NCI-H510A (cell line): Measurements from ENCODE around the gene SLF1.

Source experiments
- DNase-seq: peaks from one replicate; lab custom pipeline; 2025; lab: John Stamatoyannopoulos, UW

The SLF1 gene

GRCh38 chr5:94661086-94661485 lies 42.6 kb downstream of the SLF1 start:
- no peak for DNase-seq

DNA sequence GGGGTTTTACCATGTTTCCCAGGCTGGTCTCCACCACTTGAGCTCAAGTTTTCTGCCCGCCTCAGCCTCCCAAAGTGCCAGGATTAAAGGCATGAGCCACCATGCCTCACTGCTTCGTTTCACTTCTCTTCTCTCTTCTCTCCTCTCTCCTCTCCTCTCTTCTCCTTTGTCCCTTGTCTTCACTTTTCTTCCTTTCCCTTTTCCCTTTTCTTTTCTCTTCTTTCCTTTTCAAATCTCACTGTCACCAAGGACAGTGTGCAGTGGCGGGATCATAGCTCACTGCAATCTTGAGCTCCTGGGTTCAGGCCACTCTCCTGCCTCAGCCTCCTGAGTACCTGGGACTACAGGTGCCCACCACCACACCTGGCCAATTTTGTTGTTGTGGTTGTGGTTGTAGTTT lies 49.5 kb downstream of the SLF1 start:
- DNase-seq: no peak

DNA sequence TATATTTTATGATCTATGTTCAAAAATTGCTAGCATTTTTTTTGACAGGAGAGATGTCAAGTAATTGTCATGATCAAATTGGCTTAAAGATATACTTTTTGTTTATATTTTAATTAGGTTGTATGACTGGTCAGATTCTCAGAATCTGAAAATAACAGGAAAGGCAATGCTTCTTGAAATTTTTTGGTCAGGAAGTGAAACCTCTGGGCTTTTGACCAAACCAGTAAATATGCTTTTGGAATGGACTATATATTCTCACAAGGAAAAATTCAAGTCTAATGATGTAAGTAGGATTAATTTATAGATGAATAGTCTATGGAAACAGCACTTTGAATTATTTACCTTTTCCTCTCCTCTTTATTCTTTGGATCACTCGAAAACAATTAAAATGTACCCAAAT lies 52.3 kb downstream of the SLF1 start:
- no peak for DNase-seq

DNA sequence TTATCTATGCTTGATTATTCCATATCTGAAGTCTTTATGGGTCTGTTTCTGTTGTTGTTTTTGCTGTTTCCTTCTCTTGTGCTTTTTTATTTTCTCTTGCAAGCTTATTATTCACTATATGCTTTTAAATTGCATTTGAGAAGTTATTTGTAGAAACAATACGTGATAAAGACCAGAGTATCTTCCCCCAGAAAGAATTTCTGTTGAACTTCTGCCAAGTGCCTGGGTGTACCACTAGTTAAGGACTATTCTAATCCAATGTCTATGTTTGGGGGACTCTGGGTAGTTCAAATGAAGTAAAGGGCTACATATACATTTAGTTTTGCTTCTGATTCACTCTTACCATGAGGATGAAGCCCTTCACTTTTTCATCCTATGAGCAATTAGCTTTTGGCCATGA lies 54.3 kb downstream of the SLF1 start:
- no peak for DNase-seq

GRCh38 chr5:94674490-94675382 lies 56.3 kb downstream of the SLF1 start:
- no peak for DNase-seq

GRCh38 chr5:94675965-94676618 lies 57.6 kb downstream of the SLF1 start:
- DNase-seq: no peak

DNA sequence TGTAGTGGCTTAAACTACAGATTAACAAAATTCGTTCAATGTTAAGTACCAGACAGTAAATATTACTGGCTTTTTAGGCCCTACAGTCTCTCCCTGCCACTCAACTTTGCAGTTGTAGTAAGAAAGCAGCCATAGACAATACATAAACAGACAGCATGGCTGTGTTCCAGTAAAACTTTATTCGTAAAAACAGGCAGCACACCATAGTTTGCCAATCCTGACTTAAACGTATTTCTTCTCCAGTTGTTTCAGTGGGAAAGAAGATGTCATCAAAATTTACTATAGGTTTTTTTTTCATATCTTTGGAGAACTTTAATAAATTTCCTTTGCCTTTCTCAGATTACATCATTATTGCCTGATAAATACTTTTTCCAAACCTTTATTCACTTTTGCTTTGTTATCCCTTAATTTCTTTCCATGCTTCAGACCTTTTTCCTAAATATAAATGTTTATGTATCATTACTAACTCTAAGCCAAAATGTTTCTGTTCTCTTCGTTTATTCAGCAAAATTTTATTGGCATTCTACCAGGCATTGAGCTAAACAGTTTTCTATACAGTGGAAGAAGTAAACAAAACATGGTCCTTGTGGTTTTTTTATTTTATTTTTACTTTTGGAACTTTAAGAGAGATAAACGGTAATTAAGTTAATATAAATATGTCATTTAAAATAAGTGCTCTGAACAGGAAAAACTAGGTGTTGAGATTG lies 64.5 kb downstream of the SLF1 start:
- no peak for DNase-seq

DNA sequence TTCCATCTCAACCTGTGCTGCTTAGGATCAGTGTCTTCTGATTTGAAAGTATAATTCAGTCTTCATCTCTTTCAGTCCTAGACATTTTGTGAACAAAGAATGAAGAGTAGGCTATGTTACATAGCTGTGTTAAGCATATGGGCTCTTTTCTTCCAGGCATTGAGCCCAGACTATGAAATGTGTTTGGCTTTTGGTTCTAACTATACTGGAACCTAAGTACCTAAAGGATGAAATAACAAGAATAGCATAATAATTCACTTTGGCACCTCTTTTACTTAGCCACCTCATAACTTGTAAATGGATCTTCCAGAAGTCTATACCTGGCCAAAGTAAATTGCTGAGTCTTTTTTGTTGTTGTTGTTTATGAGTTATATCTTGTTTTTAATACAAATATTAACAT lies 71.4 kb downstream of the SLF1 start:
- no peak for DNase-seq

- peak; percentile 8 for DNase-seq
Measured at GRCh38 chr5:94690778-94691177, 72.3 kb downstream of the SLF1 start.

DNA sequence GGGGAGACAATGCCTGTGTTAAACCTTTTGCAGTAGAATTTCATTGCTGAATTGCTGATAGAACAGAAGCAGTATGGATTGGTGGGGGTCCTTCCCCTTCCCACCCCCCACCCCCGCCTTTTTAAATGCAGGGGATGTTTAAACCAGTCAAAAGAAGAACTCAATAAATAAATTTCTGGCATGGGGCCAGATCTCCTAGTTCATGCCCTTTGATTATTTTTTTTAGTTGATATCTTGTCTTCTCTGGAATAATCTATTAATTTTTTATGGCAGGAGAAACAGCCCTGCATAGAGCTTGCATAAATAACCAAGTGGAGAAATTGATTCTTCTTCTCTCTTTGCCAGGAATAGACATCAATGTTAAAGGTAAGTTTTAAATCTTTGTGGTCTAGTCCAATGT lies 72.8 kb downstream of the SLF1 start:
- no peak for DNase-seq

GRCh38 chr5:94691949-94692348 lies 73.5 kb downstream of the SLF1 start:
- peak; percentile 3 for DNase-seq

DNA sequence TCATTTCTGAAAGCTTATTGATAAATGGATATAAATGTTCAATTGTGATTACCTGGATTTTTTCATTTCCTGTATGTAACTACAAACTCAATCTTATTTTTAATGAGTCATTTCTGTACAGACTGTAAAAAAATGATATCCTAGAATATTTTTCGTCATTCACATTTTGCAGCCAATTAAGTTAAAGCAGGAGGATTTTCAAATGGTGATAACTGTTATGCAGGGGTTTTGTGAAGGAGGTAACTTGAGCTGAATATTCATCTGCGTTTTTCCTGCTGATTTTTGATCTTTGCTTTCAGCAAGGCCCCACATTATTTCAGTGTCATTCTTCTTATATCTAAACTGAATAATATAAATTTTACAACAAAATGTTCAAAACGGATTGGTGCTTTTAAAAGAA lies 74.1 kb downstream of the SLF1 start:
- no peak for DNase-seq

DNA sequence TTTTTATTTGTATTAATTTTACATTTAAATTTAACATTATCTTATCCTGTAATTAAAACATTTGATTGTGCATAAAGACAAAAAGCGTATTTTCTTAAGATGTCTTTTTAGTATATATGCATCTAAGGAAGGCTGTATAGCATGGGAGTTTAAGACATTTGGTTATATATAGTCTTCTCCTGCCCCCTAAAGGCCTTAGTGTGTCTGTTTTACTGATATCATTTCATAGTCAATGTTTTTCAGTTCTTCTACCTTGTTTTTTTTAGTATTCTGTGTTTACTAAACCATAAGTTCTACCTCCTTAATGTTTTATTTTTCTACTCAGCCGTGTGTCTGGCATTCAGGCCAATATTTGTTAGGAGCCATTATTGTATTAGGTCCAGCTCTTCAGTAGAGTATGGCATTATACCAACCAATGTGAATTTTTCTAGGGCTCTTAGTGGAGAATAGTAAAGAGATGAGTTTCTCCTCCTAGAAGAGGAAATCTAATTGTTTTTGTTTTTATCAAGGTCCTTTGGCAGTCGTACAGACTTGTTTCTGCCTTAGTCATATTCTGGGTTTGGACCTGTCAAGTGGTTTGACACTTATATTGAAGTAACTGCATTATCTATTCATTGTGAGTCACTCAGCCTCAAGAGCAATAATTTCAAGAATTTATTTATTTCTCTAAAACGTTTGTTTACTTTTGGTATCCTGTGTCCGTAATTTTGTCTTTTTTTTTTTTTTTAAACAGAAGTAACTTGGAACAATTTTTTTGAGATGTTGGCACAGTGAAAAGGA lies 74.8 kb downstream of the SLF1 start:
- peak; percentile 1 for DNase-seq

GRCh38 chr5:94693845-94694370 lies 75.4 kb downstream of the SLF1 start:
- no peak for DNase-seq

DNA sequence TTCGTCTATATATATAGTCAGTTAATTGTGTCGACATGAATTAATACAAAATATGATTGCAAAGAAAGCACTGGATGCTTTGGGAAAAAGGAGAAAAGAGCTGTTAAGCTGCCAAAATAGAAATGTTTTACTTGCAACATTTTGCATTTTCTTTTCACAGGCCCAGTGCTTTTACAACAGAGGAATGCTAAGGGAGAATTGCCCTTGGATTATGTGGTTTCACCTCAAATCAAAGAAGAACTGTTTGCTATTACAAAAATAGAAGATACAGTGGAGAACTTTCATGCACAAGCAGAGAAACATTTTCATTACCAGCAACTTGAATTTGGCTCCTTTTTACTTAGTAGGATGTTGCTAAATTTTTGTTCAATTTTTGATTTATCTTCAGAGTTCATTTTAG lies 76.2 kb downstream of the SLF1 start:
- DNase-seq: no peak

GRCh38 chr5:94698197-94698596 lies 79.7 kb downstream of the SLF1 start:
- DNase-seq: no peak

DNA sequence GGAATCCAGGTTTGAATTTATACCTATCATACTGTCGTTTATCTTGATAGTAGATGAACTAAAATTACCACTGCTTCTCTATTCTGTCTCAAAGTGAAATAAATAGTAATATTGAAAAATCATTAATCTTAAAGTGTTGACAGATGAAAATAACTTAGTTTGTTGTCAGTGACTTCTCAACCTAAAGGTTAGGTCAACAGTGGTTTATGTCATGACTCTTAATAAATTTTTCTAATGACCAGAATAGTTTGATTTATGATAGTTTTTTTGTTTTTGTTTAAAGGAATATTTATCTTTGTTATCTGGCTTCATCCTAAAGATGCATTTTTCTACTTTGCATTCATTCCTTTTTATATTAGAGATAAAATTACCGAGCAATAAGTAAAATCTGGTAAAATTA lies 81.1 kb downstream of the SLF1 start:
- DNase-seq: no peak

GRCh38 chr5:94700592-94700991 lies 82.1 kb downstream of the SLF1 start:
- no peak for DNase-seq

DNA sequence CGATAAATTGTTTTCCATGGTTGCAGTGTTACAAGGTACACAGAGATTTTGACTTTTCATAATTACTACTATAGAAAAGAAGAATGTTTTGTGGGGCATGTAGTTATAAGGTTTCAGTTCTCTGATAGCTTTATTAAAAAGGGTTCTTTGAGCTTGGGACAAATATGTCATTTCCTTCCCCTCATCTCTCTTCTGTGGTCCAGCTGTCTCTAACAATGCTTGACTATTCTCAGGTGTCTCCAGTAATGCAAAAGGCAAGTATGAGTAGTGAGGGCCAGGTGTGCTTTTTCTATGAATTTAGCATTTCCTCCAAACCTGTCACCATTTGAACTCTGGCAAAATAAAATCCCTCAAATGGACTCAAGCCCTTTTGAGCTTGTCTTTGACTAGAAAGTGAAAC lies 84.3 kb downstream of the SLF1 start:
- no peak for DNase-seq

DNA sequence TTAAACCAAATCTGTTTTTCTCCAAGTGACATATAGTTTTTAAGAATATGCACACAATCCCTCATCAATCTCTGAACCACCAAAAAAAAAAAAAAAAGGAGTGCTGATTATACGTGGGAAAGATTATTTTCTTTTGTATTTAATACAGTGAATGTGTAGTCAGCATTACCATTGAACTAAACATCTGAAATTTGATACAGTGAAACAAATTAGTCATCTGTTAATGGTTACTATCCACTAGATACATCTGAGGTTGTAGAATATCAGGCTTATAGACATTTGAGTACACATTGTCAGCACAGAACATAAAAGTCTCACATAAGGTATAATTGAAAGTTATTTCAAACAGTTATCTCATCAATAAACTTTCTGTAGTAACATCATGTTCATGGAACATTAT lies 87.0 kb downstream of the SLF1 start:
- DNase-seq: no peak

- DNase-seq: peak; percentile 1
Measured at GRCh38 chr5:94707359-94707758, 88.9 kb downstream of the SLF1 start.

DNA sequence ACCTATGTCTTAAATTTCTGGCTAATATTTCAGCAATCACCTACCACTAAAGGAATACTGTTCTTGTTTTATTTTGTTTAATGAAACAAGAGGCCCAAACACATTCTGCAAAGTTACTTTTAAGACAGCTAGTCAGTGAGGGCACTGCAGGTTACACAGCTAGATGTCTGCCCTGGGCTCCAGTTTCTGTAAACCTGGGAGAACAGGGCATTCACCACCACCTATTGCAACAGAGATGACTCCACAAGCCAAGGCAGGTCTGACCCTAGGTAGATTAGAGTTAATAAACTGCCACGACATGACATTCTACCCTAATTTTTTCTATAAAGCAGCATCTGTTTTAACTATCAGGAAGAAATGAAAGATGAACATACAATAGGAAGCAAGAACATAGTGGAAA lies 90.8 kb downstream of the SLF1 start:
- no peak for DNase-seq
